GOT3 (cell line): ENCODE results near the gene GRIK3.
"Not testable (repeated sequence)": the region's sequence is repeated elsewhere in the genome, so short reads cannot be mapped to it uniquely, and the experiment has no call there.

Source experiments
- DNase-seq: peaks from one replicate; lab custom pipeline; 2025; ENCODE audit warnings: mixed read lengths; lab: John Stamatoyannopoulos, UW

GRIK3 gene

DNA sequence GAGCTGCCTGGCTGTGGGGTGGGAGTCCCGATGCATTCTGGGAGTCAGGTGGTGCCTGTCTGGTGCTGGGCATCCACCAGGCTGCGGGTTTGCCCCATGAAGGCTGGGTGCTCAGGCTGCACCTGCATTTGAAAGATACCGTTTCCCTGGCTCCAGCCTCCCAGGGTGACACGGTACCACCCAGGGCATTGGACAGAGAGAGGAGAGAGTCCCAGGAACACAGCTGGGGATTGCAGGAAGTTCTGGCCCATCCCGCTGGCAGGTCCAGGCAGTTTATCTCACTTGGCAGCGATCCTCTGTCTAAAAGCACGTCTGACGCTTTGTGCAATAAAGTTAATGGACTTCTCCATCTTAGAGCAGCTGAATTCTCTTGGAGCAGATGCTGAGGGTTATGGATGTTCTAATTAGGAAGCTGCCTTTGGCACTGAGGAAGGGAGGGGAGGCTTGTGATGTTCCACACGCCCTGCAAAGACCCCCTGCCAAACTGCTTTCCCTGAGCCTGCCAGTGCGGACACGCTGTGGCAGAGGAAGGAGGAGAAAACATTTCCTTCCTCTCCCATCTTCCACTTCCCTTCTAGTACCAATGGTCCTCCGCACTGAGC is 246.9 kb downstream of the GRIK3 start:
- DNase-seq = no peak

DNA sequence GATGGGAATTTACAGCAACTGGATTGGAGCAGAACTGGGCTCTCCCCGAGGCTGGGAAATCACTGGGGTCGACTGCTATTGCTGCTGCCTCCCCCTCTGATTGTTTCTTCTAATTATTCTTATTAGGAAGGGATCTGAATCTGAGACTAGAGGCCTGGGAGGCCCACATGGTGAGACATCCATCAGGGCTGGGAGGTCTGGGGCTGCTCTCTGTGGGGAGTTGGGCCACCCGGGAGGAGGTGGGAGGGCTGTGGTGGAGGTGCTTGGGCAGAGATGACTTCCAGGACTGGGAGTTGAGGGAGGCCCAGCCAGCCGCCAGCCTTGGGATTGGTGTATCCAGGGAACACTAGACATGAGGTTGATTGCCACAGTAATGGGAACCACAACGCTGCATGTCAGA is 247.9 kb downstream of the GRIK3 start:
- DNase-seq = no peak

DNA sequence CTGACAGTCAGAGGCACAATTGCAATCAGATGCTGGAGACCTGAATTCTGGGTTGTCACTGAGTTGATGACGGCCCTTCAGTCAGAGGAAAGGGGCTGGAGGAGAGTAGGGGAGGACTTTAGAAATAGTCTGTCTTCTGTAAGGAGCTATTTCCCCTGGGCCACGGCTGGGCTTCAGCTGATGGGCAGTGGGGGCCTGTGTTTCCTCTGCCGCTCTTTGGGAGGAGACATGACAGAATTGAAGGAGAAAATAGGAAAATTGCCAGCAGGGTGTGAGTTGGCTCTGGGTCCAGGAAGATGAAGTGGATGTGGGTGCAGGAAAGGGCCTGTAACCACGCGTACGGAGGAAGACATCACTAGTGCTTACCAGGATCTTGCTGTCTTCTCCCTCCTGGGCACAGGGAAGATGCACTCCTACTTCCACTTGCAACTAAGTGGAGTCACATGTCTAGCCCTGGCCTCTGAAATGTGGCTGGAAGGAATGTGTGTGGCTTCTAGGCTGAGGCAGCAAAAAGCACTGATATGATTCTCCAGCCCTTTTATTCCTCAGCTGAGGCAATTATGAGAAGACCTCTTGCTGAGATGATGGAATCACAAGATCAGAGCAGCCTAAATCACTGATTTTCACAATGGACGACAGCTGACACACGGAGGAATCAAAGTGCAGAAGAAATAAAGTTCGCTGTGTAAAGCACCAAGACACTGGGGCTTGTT is 250.0 kb downstream of the GRIK3 start:
- DNase-seq = no peak

DNA sequence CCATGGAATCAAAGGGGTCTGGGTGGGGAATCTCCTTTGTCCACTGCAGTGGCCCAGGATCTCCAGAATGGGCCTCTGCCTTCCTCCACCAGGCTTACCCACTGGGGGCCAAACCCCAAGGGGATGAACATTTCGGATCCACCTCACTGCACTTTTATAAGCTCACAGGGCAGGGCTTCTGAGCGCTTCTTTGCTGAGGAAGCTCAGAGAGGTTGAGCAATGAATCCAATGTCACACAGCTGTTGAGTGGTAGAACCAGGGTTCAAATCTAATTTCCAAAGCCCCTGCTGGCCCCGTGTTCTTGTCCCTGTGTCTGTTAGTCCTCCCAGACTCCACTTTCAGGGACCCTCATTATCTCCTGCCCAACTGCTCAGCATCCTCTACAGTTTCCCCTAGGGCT is 250.8 kb downstream of the GRIK3 start:
- no peak for DNase-seq

DNA sequence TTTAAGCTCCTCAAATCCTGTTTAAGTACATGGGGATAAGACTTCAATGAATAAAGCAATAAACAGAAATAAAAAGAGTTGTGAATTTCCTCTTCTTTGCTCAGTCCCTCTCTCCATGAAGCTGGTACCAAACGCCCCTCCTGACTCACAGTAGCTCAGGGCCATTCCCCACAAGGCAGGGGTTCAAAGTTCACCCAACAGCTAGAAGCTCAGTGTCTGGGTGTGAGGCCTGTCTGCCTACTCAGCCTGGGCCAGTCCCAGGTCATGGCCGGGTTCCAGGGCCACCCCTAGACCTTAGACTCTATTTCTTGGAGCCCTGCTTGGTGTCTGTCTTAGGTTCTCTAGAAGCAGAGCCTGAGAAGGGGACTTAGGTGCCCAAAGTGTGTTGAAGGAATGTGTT is 251.5 kb downstream of the GRIK3 start:
- no peak for DNase-seq

DNA sequence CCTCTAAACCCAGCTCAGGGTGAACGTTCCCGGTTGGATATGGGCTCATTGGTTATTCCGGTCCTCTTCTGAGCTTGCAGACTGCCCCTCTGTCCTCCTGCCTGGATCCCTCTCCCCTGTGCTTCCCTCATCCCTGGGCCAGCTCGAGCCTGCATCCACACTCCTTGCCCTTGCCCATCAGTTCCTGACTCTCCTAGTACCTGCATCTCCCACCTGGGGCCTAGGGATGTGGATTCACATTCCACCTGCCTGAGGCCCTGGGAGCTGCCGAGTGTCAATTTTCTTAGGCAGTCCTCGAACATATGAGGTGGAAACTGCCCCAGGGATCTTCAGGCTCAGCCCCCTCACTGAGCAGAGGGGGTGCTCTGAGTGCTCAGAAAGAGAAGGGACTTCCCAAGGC is 252.2 kb downstream of the GRIK3 start:
- no peak for DNase-seq

DNA sequence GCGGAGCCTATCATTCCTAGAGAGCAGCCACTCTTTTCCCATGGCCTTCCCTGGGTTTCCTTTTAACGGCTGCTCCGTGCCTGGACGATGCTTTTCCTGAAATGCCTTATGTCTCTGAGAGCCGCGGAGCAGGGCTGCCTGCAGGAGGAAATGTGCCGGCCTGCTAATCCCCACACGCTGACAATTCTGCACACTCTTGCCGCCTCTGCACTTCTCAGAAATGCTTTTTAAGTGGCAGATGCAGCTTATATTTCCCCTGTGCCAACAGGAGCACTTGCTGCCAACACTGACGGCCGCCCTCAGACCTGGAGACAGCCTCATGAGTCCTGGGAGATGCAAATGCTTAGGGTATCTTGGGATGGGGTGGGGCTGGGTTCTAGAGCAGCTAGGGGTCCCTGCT is 253.2 kb downstream of the GRIK3 start:
- no peak for DNase-seq

DNA sequence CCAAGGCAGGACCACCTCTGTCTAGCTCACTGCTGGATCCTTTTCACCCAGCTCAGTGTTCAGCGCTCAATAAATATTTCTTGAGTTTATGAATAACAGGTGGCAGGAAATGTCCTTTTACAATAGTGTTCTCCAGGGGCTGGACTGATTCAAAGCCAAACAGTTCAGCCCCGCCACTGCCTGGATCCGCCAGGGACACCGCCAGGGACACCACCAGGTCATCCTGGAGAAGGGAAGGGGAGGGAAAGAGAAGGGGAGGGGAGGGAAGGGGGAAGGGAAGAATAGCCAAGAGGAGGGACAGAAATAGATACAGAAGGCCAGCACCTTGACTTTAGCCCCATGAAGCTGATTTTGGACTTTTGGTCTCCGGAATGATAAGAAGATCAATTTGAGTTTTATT is 255.6 kb downstream of the GRIK3 start:
- DNase-seq = no peak

DNA sequence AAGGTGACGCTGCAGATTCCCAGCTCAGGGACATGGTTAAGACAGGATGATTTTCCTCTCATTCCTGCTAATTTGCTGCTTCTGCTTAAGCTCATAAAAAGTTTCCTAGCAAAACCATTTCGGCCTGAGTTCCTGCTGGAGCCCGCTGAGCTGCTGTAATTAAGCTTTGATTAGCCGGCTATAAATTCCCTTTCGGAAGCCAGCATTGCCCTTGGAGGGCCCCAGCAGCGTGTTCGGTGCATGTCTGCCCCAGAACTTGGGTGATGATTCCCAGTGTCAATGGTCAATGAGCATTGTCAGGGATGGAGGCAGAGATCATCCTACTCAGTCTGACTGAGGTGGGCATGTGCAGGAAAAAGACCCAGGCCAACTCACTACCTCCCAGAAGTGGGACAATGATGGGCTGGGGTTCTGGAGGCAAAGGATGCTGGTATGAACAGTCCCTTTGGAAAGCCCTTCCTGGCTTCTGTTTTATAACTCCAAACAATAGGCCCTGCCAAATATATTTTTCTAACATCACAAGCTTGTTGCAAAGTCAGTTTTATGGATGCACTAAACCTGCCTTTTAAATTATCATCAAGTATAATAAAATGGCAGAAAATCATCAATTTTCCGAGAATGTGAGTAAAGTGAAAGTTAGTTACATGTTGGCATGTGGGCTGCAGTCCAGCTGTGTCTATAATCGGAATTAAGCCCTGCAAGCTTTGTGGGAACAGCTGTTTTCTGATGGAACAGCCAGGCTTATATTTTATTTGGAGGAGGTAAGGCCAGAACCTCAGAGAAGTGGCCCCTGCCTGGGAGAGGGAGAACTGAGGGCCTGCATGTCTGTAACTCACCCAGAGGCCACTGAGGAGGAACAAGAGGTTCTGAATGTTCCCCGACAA is 257.1 kb downstream of the GRIK3 start:
- no peak for DNase-seq

DNA sequence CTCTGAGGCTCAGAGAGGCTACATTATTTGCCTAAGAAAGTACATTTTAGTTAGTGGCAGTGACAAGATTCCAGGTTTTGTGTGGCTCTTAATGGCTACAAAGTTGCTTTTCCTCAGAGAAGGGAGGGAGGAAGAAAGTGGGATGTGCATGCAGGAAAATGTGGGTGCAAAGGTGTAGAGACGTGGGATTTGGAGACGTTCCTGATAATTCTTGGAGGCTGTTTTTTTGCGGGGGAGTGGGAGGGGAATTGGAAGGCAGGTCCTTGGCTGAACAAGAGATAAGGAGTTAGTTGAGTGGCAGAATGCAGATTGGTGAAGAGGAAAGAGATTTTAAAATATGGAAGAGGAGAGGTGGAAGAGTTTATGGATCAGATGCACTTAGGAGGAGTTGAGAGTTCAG is 258.1 kb downstream of the GRIK3 start:
- no peak for DNase-seq

DNA sequence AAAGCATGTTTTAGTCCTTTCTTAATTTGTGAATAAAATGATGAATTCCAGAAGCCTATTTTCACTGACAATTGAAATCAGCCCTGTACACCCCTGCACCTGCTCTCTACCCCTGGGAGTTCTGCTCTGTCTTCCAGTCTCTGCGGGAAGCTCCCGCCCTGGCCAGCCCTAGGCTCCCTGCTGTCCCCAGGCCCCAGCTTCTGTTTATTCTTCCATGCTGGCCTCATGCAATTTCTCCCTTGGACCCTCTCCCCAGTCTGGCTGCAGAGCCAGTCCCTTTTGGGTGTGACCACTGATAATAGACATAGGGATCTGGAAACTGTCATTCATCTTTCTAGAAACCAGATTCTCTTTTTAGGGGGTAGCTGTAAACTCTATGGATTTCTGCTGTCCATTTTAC is 258.6 kb downstream of the GRIK3 start:
- no peak for DNase-seq

DNA sequence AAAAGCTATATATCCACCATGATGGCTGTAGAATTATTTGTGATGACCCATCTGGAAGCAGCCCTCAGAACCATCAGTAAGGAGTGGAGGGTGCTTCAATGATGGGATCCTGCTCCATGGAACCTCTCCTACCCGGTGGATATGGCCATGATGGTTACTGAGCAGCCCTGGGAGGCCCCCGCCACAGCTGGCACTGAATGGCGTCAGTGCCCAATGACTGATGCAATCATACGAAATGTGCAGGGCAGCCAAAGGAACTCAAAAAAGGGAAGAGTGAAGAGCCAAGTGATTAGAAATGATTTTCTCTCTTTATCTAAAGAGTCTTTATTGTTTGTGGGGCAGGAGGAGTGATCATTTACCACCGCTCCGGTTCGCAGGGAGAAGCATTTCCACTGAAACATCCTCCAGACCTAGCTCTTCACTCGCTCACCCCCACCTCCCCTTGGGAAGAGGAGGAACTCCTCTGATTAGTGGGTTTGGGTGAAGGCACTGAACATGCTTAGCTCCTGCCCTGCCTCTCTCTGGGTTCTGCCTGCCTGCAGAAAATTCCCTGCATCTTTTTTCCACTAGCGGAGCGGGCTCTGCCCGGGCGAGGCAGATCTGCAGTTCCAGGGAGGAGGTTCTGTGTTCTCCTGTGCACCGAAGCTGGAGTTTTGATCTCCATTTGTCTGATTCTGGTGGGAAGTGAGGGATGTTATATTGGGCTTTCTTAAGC is 260.3 kb downstream of the GRIK3 start:
- no peak for DNase-seq

DNA sequence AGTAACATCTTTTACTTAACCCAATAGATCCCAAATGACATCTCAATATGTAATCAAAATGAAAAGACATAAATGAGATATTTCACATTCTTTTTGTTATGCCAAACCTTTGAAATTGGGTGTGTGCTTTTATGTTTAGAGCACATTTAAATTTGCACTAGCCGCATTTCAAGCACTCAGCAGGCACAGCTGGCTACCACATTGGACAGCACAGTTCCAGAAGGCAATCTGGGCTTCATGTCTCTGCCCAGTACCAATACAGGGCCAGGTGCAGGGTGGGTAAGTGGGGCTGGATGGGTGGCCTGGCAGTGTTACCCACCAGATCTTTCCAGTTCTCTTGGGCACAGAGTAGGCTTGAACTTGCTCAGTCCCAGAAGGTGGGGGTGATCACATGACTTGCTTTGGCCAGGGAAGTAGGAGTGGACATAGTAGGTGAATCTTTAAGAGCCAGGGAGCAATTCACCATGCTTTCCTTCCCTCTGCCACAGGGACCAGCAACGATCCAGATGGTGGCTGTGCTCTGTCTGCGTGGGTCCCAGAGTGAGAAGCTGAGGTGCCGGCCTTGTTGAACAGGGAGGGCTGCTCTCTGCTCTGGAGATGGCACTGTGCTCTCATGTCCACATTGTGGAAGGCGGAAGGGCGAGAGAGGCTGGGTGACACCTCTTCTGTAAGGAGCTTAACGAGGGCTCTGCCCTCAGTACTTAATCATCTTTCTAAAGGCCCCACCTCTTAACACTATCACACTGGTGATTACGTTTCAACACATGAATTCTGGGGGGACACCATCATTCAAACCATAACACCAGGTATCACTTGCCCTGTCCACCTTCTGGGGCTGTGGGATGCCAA is 261.4 kb downstream of the GRIK3 start:
- no peak for DNase-seq

DNA sequence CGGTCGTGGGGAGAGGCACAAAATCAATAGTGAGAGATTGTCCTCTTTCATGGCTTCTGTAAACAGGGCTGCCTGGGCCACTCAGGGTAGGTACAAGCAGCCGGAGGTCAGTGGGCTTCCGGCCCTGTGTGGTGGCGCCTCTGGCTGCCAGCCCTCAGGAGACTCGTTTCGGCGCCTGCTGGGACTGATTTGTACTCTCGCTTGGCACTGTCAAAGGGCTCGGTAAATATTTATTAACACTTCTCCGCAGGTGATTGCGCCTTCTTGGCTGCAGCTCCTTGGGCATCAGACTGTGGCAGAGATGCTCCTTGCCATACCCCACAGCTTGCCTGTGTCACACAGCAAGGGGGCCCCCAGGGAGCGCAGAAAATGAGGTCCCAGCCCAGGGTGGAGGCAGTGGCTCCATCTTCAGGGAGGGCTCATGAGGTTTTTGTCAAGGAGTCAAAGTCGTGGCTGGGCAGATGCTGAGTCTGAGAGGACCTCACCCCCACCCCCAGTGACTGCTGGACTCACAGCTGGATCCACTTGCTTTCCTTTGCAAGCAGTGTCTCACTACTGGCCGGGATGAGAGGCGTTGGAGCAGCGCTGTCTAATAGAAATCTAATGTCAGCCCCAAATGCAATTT is 262.5 kb downstream of the GRIK3 start:
- no peak for DNase-seq

DNA sequence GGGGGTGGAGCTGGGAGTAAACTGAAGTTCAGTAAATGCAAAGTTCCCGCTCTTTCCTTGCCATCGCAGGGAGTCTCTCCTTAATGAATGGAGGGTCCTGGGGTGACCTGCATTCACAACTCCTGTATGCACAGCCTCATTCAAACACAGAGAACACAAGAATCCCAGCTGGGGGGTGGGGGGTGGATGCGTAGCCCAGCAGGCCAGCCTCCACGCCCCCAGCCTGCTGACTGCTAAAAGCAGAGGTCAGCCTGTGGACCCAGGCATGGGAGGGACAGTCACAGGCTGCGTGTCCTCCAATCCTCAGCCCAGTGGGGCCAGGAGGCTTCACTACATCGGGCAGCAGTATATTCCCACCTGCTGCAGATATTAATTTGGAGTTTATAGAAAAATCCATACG is 263.1 kb downstream of the GRIK3 start:
- no peak for DNase-seq

DNA sequence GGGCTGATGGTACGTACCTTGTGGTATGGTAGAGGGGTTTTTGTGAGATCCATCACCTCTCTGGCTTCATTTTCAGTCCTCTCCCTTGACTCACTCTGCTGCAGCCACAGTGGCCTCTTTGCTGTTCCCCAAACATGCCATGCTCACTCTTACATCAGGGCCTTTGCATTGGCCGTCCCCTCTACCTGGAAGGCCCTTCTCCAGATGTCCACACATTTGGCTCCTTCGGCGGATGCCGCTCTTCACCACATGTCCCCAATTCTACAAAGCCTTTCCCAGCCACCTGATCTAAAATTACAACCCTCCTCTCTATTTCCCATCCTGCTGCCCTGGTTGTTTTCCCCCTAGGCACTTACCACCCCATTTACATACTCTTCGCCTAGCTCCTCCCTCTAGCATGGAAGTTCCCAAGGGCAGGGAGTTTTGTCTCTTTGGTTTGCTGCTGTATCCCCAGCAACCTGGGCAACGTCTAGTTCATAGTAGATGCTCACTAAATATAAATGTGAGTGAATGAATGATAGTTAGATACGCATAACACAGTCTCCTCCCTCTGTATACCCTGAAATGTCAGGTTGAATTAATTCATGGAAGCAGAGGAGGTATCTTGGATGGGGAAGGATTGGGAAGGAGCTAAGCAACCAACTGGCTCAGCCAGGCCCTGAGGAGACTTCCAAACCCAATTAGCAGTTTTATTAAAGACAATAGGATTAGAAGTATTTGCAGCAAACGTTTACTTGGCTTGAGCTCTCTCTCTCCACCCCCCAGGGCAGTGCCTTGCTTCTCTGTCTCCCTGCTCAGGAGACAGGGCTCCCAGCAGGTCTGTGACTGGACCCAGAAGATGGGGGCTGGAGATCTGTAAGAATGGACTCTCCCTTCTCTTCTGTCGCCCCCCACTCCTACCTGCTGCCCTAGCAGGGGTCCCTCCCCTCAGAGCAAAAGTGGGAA is 264.2 kb downstream of the GRIK3 start:
- no peak for DNase-seq

DNA sequence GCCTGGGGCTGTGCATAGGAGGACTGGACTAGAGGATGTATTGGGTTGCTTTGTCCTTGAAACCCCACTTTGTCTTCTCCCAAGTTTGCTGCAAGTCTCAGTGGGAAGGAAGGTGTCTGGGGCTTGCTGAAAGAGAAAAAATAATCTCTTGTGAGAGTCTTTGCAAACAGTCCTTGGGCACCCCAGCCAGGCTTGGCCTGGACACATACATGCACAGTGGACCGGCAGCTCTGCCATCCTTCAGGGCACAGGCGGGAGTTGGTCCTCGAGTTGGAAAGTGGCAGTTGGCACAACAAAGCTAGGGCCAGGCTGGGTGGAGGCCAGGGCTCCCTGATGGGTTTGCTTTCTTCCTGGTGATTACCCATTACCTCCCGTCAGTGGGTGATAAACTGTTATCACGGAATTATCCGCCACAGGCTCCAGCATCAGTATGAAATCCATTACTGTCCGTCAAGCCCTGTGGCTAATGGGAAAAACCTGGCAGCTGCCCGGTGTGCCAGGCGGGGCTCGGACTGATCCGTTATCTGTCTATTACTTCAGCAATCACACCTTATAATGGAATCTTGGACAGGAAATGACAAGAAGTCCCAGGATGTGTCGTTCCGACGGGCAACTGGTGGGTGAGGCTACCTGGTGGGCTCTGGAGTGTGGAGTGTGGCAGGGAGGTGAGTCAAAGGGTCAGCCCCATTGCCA is 265.7 kb downstream of the GRIK3 start:
- DNase-seq = no peak

DNA sequence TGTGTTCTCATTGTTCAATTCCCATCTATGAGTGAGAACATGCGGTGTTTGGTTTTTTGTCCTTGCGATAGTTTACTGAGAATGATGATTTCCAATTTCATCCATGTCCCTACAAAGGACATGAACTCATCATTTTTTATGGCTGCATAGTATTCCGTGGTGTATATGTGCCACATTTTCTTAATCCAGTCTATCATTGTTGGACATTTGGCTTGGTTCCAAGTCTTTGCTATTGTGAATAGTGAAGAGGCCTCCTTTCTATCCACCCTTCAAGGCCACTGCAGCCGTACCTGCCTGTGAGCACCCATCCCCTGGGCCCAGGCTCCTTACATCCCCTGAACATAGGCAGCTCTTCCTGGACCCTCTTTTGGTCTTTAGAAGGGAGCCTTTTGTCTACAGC is 266.9 kb downstream of the GRIK3 start:
- DNase-seq = not testable (repeated sequence)

DNA sequence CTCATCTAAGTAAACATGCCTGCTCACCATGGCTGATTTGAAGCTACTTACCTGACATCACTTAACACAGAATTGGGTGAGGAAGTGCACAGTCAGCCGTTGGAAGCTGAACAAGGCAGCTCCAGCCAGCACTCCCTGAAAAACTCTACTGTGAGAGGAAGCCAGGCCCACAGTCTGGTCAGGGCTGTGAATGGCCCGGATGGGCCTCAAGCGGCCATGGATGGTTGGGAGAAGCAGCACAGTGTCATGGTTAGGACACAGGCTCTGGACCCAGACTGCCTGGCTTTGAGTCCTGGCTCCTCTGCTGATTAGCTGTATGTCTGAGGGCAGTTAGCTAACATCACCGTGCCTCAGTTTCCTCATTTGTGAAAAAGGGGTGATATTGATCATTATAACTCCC is 267.8 kb downstream of the GRIK3 start:
- no peak for DNase-seq
